Central memory CD8-positive, alpha-beta T cell (primary cell): Measurements from ENCODE around the gene MAGEB10.

Source experiments
- ATAC-seq: fragments of 150-1000 bp; cut with Tn5 transposase; replicated peaks from 2 replicates; pipeline ENCODE4 v1.10.0; 2022; ENCODE audit warnings: mild to moderate bottlenecking, moderate FRiP score, moderate number of reproducible peaks; ENCODE audit not compliant: poor library complexity, severe bottlenecking; ENCODE audit errors: extremely low read depth
- DNase-seq, 2 donors: peaks; one replicate each; pipeline ENCODE4 v3.0.0; 2021; ENCODE audit warnings: low spot score in 2 of 2
- H3K27ac Mint-ChIP-seq: one replicate; pipeline ENCODE4 v1.8.0; 2022; ENCODE audit warnings: low read depth, mild to moderate bottlenecking, moderate library complexity, mixed read lengths
- H3K27me3 Mint-ChIP-seq: one replicate; pipeline ENCODE4 v1.8.0; 2022; ENCODE audit warnings: mixed read lengths
- H3K36me3 Mint-ChIP-seq: one replicate; pipeline ENCODE4 v1.8.0; 2022; ENCODE audit warnings: mild to moderate bottlenecking, moderate library complexity, mixed read lengths; ENCODE audit not compliant: insufficient read depth
- H3K4me1 Mint-ChIP-seq: one replicate; pipeline ENCODE4 v1.8.0; 2022; ENCODE audit warnings: mixed read lengths
- H3K4me3 Mint-ChIP-seq: one replicate; pipeline ENCODE4 v1.8.0; 2022; ENCODE audit warnings: mild to moderate bottlenecking, moderate library complexity, mixed read lengths
- H3K9me3 Mint-ChIP-seq: one replicate; pipeline ENCODE4 v1.8.0; 2022; ENCODE audit warnings: mixed read lengths

Gene MAGEB10

DNA sequence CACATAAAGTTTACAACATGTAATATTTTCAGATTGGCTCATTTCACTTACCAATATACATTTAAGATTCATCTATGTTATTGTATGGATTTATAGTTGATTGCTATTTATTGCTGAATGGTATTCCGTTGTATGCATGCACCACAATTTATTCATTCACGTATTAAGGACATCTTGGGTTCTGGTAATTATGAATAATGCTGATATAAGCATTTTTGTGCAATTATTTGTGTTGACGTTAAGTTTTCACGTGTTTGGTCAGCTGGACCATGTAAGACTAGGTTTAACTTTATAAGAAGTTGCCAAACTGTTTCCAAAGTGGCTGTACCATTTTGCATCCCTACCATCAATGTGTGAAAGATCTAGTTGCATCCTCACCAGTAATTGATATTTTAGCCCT is 35.1 kb downstream of the MAGEB10 start:
- ATAC-seq = no peak
- no peaks in the 10 kb centered on the region for H3K9me3 Mint-ChIP-seq
- H3K27me3 Mint-ChIP-seq = no peaks in the 10 kb centered on the region

DNA sequence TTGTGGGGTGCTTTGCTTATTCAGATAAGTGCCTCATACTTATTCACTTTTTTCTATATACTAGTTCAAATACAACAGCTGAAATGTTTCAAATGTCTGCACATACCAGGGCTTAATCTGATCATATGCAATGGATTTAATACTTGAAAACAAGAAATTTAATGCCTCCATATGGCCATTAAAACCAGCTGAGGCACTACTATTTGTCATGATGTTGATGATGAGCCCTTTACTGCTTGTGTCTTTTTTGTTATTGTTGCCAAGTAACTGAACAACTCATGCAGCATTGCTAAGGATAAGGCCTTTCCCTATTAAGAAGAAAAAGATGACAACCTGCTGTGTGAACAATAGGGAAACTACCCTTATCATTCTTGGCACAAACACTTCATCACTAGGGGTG is 52.5 kb downstream of the MAGEB10 start:
- Mint-ChIP-seq H3K27me3 (no peaks in the 10 kb centered on the region), H3K36me3 (no peaks in the 10 kb centered on the region), H3K27ac (no peak overlapping the region), H3K4me1 (no peaks in the 10 kb centered on the region), H3K9me3 (peaks cover 8% of the 10 kb centered on the region), H3K4me3 (no peak overlapping the region)
- no peak for DNase-seq
- no peak for ATAC-seq

More for the DNA sequence above, 35.1 kb downstream of the MAGEB10 start:
- Mint-ChIP-seq H3K27ac (no peak overlapping the region), H3K4me1 (no peaks in the 10 kb centered on the region), H3K4me3 (no peak overlapping the region), H3K36me3 (no peaks in the 10 kb centered on the region)
- no peak for DNase-seq

DNA sequence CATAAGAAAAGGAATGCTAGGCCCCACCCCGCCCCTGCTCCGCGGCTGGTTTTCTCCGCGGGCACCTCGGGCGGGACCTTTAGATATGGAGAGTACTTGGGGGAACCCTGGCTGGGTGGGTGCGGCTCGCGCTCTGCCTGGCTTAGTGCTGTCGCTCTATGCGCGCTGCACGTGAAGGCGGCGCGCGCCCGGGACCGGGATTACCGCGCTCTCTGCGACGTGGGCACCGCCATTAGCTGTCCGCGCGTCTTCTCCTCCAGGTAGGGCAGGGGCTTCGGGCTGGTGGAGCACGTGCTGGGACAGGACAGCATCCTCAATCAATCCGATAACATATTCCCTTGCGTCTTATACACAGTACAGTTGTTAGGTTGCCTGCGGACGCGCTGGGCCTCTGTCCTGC is 56.0 kb downstream of the MAGEB10 start:
- Mint-ChIP-seq H3K27ac (no peak overlapping the region), H3K9me3 (peaks cover 5% of the 10 kb centered on the region), H3K27me3 (no peaks in the 10 kb centered on the region), H3K36me3 (no peaks in the 10 kb centered on the region), H3K4me1 (no peaks in the 10 kb centered on the region), H3K4me3 (no peak overlapping the region)
- no peak for ATAC-seq
- no peak for DNase-seq
